ENCODE measurements around the gene CCDC9. TPM values are rescaled to one million over a fixed set of nuclear protein-coding genes. Genes with fewer than 3 reads are reported as not detected.

Gene CCDC9
- total and polyA plus RNA-seq, 2 of the 8 experiments (the other 6 are each of a cell fraction or from before 2014, with no cell fraction given), result 3.7 to 29.8 TPM

DNA sequence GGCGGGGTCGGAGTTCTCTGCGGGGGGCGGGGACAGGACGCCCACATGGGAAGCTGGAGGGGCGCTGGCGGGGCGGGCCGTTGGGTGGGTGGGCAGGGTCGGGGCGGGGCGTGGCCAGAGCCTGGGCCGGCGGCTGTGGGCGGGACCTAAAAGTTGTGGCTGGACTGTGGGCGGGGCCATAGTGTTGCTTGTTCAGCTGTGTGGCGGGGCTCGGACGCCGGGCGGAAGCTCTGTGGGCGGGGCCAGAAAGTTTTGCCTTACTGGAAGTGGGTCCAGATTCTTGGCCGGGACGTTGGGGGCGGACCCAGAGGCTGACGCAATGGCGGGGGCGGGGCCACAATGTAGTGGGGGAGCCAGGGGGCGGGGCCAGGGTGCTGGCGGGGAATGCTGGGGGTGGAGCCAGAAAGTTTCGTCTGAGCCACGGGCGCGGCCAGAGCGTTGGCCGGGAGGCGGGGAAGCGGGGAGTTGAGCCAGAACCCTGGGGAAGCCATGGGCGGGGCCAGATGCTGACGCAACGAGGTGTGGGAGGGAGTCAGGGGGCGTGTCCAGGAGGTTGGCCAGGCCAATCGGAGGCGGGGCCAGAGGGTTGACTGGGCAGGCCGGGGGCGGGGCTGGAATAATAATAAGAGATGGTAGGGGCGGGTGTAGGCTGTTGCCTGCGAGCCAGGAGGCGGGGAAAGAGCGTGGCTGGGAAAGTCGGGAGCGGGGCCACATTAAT is 527 bp downstream of the CCDC9 start (continued):
- TF ChIP-seq CTBP2 (IDR thresholded peaks at IDR 0.05; ENCODE audit: borderline replicate concordance, insufficient read depth, insufficient read length, low read length), result no peak
- TF ChIP-seq SIX5 (IDR thresholded peaks at IDR 0.05; ENCODE audit: low read depth, low read length), result no peak
- TF ChIP-seq SAP30 (IDR thresholded peaks at IDR 0.05; ENCODE audit: insufficient read depth, insufficient replicate concordance, low read length), result no peak
- TF ChIP-seq RNF2 (IDR thresholded peaks at IDR 0.05; ENCODE audit: borderline replicate concordance, low read depth, low read length, missing control alignments, poor library complexity, severe bottlenecking), result no peak
- TF ChIP-seq PHF8 (conservative IDR thresholded peaks at IDR 0.05; ENCODE audit: low read depth, low read length), result no peak
- TF ChIP-seq SP4 (IDR thresholded peaks at IDR 0.05; ENCODE audit: low read length), result peak; percentile 92; the same call in 1 of the 2 replicates
- TF ChIP-seq CHD1 (IDR thresholded peaks at IDR 0.05; ENCODE audit: low read depth, low read length), result no peak

All from H1 (cell line).